Suprapubic skin (tissue), 4 donors: ENCODE measurements around the gene MIER1. TPM values are rescaled to one million over a fixed set of nuclear protein-coding genes. Genes with fewer than 3 reads are reported as not detected.
A peak's percentile ranks its signal among the peaks of the same experiment; 100 is the strongest.

Source experiments
- DNase-seq, 2 donors: peaks; one replicate each; pipeline ENCODE4 v3.0.0-alpha.2; 2019; ENCODE audit warnings: low spot score in 2 of 2
- H3K27ac ChIP-seq: fragments of 200-600 bp; sonication (generic); one replicate; pipeline ENCODE4 v1.5.1; 2019
- H3K27me3 ChIP-seq: fragments of 200-600 bp; sonication (generic); one replicate; pipeline ENCODE4 v1.5.1; 2019
- H3K36me3 ChIP-seq: fragments of 200-600 bp; sonication (generic); one replicate; pipeline ENCODE4 v1.5.1; 2019
- H3K4me1 ChIP-seq: fragments of 200-600 bp; sonication (generic); one replicate; pipeline ENCODE4 v1.5.1; 2019
- H3K4me3 ChIP-seq: fragments of 200-600 bp; sonication (generic); one replicate; pipeline ENCODE4 v1.5.1; 2019; ENCODE audit warnings: mild to moderate bottlenecking
- H3K9me3 ChIP-seq: fragments of 200-600 bp; sonication (generic); one replicate; pipeline ENCODE4 v1.5.1; 2019
- CTCF ChIP-seq, 2 donors: fragments of 200-600 bp in 1 of 2; fragments of 450-650 bp in 1 of 2; sonication (generic) in 1 of 2; IDR thresholded peaks; one replicate each; pipeline ENCODE4 v1.5.1; 2016 to 2019; ENCODE audit warnings: antibody characterized with exemption in 2 of 2, mild to moderate bottlenecking in 1 of 2, moderate library complexity in 1 of 2
- EP300 ChIP-seq: sonication (generic); formaldehyde crosslinking; IDR thresholded peaks from one replicate; pipeline ENCODE4 v1.6.1; 2017; ENCODE audit warnings: antibody characterized with exemption
- POLR2A ChIP-seq, 2 donors: fragments of 450-650 bp; IDR thresholded peaks; one replicate each; pipeline ENCODE4 v1.6.1; 2017; ENCODE audit warnings: antibody characterized with exemption in 2 of 2, mild to moderate bottlenecking in 2 of 2, moderate library complexity in 2 of 2
- POLR2AphosphoS5 ChIP-seq, 3 donors: sonication (generic); formaldehyde crosslinking; IDR thresholded peaks; one replicate each; pipeline ENCODE4 v1.6.1; 2017; ENCODE audit warnings: antibody characterized with exemption in 3 of 3
- WGBS: methylation state at CpG from one replicate; pipeline ENCODE4 v1.1.5; 2018; 5-methylcytosine and 5-hydroxymethylcytosine counted together
- total RNA-seq, 4 donors: library from RNA; depleted of rRNA; stranded (reverse); fragments of >200 nt; gene quantifications; one replicate each; pipeline ENCODE4 v1.1.0, GENCODE V29; 2016

The MIER1 gene
- total RNA-seq, 4 donors from 2014 or later, result 17.1 to 43.2 (median 27.5) TPM

GRCh38 chr1:66916320-66916719 is 8.5 kb upstream of the MIER1 start:
- H3K36me3 ChIP-seq, result no peaks in the 10 kb centered on the region
- 46% methylated on average over 2 of the region's 2 CpGs for WGBS
- H3K27me3 ChIP-seq, result no peaks in the 10 kb centered on the region
- no peaks in the 10 kb centered on the region for H3K4me1 ChIP-seq
- H3K27ac ChIP-seq, result no peak overlapping the region
- H3K4me3 ChIP-seq, result no peak overlapping the region
- DNase-seq, result no peak
- TF ChIP-seq POLR2A (IDR thresholded peaks at IDR 0.05) (no peak), EP300 (no peak), POLR2AphosphoS5 (IDR thresholded peaks at IDR 0.05) (no peak), CTCF (IDR thresholded peaks at IDR 0.05) (no peak)
- H3K9me3 ChIP-seq, result no peaks in the 10 kb centered on the region

- H3K4me3 ChIP-seq, result no peak overlapping the region
- no peaks in the 10 kb centered on the region for H3K9me3 ChIP-seq
- H3K4me1 ChIP-seq, result no peaks in the 10 kb centered on the region
- H3K27me3 ChIP-seq, result no peaks in the 10 kb centered on the region
- no peaks in the 10 kb centered on the region for H3K36me3 ChIP-seq
- 100% methylated on average over 1 of the region's 1 CpG for WGBS
- no peak for TF ChIP-seq CTCF (IDR thresholded peaks at IDR 0.05)
- no peak for TF ChIP-seq POLR2AphosphoS5 (IDR thresholded peaks at IDR 0.05)
- no peak for TF ChIP-seq EP300
- no peak for TF ChIP-seq POLR2A (IDR thresholded peaks at IDR 0.05)
- no peak for DNase-seq
- no peak overlapping the region for H3K27ac ChIP-seq
Observed at GRCh38 chr1:66917476-66917875, 7.3 kb upstream of the MIER1 start.

GRCh38 chr1:66919063-66919462 is 5.7 kb upstream of the MIER1 start:
- no peak for DNase-seq
- Histone ChIP-seq H3K9me3 (no peaks in the 10 kb centered on the region), H3K27ac (peak overlapping the region; percentile 0), H3K27me3 (no peaks in the 10 kb centered on the region), H3K4me3 (no peak overlapping the region), H3K36me3 (no peaks in the 10 kb centered on the region), H3K4me1 (peaks cover 12% of the 10 kb centered on the region)
- no peak for TF ChIP-seq CTCF (IDR thresholded peaks at IDR 0.05)
- no peak for TF ChIP-seq POLR2A (IDR thresholded peaks at IDR 0.05)
- TF ChIP-seq EP300, result no peak
- TF ChIP-seq POLR2AphosphoS5 (IDR thresholded peaks at IDR 0.05), result no peak
- 83% methylated on average over 1 of the region's 1 CpG for WGBS

- no peak for DNase-seq
- WGBS, result 86% methylated on average over 3 of the region's 3 CpGs
- H3K36me3 ChIP-seq, result no peaks in the 10 kb centered on the region
- TF ChIP-seq POLR2AphosphoS5 (IDR thresholded peaks at IDR 0.05), result no peak
- TF ChIP-seq EP300, result no peak
- no peak for TF ChIP-seq CTCF (IDR thresholded peaks at IDR 0.05)
- TF ChIP-seq POLR2A (IDR thresholded peaks at IDR 0.05), result no peak
- H3K27ac ChIP-seq, result no peak overlapping the region
- H3K27me3 ChIP-seq, result no peaks in the 10 kb centered on the region
- peaks cover 13% of the 10 kb centered on the region for H3K4me1 ChIP-seq
- no peaks in the 10 kb centered on the region for H3K9me3 ChIP-seq
- H3K4me3 ChIP-seq, result no peak overlapping the region
Observed at GRCh38 chr1:66919828-66920227, 5.0 kb upstream of the MIER1 start.

GRCh38 chr1:66920543-66920942 is 4.2 kb upstream of the MIER1 start:
- no peak for TF ChIP-seq POLR2A (IDR thresholded peaks at IDR 0.05)
- TF ChIP-seq POLR2AphosphoS5 (IDR thresholded peaks at IDR 0.05), result no peak
- TF ChIP-seq EP300, result no peak
- TF ChIP-seq CTCF (IDR thresholded peaks at IDR 0.05), result no peak
- 100% methylated on average over 2 of the region's 2 CpGs for WGBS
- Histone ChIP-seq H3K27ac (no peak overlapping the region), H3K4me3 (no peak overlapping the region), H3K27me3 (no peaks in the 10 kb centered on the region), H3K36me3 (no peaks in the 10 kb centered on the region), H3K4me1 (peaks cover 14% of the 10 kb centered on the region), H3K9me3 (no peaks in the 10 kb centered on the region)
- no peak for DNase-seq
